H1 (cell line): ENCODE results near the gene CIC. TPM values are rescaled to one million over a fixed set of nuclear protein-coding genes. Genes with fewer than 3 reads are reported as not detected.

Experiments
- BRCA1 ChIP-seq: IDR thresholded peaks from 2 replicates; pipeline ENCODE4 v1.6.1; 2012; ENCODE audit warnings: low read depth, low read length, improper control_type of control experiment
- CBX5 ChIP-seq: fragments of 300-800, 300-1000 bp; sonication (generic); IDR thresholded peaks from 2 replicates; pipeline ENCODE4 v1.7.1; 2016; ENCODE audit warnings: antibody characterized with exemption, low read length, low read depth
- CHD2 ChIP-seq: IDR thresholded peaks from 2 replicates; pipeline ENCODE4 v1.6.1; 2012; ENCODE audit warnings: low read length, improper control_type of control experiment
- EGR1 ChIP-seq: IDR thresholded peaks from 2 replicates; pipeline ENCODE4 v1.6.1; 2011; ENCODE audit warnings: low read depth, low read length, borderline replicate concordance
- EZH2 ChIP-seq: fragments of 200-600 bp; sonication (generic); IDR thresholded peaks from 2 replicates; pipeline ENCODE4 v1.7.1; 2012; ENCODE audit warnings: low read depth, mild to moderate bottlenecking, moderate library complexity, low read length, inconsistent platforms; ENCODE audit not compliant: severe bottlenecking
- FOSL1 ChIP-seq: IDR thresholded peaks from 2 replicates; pipeline ENCODE4 v1.6.1; 2011; ENCODE audit warnings: mild to moderate bottlenecking, low read depth, low read length, moderate library complexity; ENCODE audit not compliant: insufficient read depth
- RFX5 ChIP-seq: IDR thresholded peaks from 2 replicates; pipeline ENCODE4 v1.6.1; 2011; ENCODE audit warnings: low read depth, low read length, improper control_type of control experiment, borderline replicate concordance
- SP1 ChIP-seq: IDR thresholded peaks from 2 replicates; pipeline ENCODE4 v1.6.1; 2011; ENCODE audit warnings: low read depth, low read length
- SRF ChIP-seq: IDR thresholded peaks from 2 replicates; pipeline ENCODE4 v1.6.1; 2011; ENCODE audit warnings: mild to moderate bottlenecking, low read depth, low read length, moderate library complexity
- polyA plus RNA-seq, 7 experiments: library from polyadenylated mRNA; depleted of rRNA in 3 of 7; stranded (reverse) in 5 of 7; unstranded in 2 of 7; fragments of >200 nt in 5 of 7; fragments of 200-250 nt in 2 of 7; gene quantifications; 1 replicate in 5 of 7; 2 replicates in 1 of 7; 4 replicates in 1 of 7; pipeline versions ENCODE4 v1.2.1 to v1.2.3, GENCODE V29; 2011 to 2013; ENCODE audit warnings: missing spikeins in 2 of 7, mixed read lengths in 2 of 7
- total RNA-seq: library from RNA; stranded (reverse); fragmentation: NEBNext Ultra II Directional; extraction: Animal tissue kit (Norgen Biotek cat#: 25700); gene quantifications from 2 replicates; pipeline ENCODE4 v1.2.1, GENCODE V29; 2021
- TF ChIP-seq, protein P1 (sequence below): fragments of 300-600 bp; sonication (generic); IDR thresholded peaks from 2 replicates; pipeline ENCODE4 v1.7.1; 2012; ENCODE audit warnings: low read length, moderate library complexity, mild to moderate bottlenecking, inconsistent platforms; ENCODE audit not compliant: insufficient replicate concordance

The CIC gene
- total and polyA plus RNA-seq, 2 of the 8 experiments (the other 6 are each of a cell fraction or from before 2014, with no cell fraction given): 13.2 to 43.6 TPM

DNA sequence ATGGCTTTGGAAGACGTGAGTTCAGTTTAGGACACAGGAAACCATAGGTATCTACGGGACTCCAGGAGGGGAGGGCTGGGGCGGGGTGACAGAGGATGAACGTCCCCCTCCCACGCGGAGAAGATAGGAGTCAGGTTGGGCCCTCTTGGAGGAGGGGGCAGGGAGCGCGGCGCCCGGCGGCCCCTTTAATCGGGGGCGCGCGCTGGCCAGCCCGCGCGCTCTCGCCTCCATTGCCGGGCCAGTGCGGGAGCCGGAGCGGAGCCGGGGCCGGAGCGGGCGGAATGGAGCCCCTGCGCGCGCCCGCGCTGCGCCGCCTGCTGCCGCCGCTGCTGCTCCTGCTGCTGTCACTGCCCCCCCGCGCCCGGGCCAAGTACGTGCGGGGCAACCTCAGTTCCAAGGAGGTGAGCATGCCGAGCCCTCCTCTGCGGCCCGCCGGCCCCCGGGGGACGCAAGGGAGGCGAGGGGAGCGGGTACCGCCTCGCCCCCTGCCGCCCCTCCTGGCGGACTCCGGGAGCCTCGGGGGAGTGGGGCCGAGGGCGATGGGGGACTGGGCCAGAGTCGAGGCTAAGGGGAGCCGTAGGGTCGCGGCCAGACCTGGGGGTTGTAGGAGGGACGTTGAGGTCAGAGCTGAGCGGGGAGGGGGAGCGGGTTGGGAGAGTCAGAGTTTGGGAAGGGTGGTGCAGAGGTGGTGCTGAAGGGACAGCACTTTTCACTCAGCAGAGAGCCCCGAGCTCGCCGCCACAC is 44.2 kb downstream of the CIC start, which contains the start of gene TMEM145 (continued):
- TF ChIP-seq, protein P1, sequence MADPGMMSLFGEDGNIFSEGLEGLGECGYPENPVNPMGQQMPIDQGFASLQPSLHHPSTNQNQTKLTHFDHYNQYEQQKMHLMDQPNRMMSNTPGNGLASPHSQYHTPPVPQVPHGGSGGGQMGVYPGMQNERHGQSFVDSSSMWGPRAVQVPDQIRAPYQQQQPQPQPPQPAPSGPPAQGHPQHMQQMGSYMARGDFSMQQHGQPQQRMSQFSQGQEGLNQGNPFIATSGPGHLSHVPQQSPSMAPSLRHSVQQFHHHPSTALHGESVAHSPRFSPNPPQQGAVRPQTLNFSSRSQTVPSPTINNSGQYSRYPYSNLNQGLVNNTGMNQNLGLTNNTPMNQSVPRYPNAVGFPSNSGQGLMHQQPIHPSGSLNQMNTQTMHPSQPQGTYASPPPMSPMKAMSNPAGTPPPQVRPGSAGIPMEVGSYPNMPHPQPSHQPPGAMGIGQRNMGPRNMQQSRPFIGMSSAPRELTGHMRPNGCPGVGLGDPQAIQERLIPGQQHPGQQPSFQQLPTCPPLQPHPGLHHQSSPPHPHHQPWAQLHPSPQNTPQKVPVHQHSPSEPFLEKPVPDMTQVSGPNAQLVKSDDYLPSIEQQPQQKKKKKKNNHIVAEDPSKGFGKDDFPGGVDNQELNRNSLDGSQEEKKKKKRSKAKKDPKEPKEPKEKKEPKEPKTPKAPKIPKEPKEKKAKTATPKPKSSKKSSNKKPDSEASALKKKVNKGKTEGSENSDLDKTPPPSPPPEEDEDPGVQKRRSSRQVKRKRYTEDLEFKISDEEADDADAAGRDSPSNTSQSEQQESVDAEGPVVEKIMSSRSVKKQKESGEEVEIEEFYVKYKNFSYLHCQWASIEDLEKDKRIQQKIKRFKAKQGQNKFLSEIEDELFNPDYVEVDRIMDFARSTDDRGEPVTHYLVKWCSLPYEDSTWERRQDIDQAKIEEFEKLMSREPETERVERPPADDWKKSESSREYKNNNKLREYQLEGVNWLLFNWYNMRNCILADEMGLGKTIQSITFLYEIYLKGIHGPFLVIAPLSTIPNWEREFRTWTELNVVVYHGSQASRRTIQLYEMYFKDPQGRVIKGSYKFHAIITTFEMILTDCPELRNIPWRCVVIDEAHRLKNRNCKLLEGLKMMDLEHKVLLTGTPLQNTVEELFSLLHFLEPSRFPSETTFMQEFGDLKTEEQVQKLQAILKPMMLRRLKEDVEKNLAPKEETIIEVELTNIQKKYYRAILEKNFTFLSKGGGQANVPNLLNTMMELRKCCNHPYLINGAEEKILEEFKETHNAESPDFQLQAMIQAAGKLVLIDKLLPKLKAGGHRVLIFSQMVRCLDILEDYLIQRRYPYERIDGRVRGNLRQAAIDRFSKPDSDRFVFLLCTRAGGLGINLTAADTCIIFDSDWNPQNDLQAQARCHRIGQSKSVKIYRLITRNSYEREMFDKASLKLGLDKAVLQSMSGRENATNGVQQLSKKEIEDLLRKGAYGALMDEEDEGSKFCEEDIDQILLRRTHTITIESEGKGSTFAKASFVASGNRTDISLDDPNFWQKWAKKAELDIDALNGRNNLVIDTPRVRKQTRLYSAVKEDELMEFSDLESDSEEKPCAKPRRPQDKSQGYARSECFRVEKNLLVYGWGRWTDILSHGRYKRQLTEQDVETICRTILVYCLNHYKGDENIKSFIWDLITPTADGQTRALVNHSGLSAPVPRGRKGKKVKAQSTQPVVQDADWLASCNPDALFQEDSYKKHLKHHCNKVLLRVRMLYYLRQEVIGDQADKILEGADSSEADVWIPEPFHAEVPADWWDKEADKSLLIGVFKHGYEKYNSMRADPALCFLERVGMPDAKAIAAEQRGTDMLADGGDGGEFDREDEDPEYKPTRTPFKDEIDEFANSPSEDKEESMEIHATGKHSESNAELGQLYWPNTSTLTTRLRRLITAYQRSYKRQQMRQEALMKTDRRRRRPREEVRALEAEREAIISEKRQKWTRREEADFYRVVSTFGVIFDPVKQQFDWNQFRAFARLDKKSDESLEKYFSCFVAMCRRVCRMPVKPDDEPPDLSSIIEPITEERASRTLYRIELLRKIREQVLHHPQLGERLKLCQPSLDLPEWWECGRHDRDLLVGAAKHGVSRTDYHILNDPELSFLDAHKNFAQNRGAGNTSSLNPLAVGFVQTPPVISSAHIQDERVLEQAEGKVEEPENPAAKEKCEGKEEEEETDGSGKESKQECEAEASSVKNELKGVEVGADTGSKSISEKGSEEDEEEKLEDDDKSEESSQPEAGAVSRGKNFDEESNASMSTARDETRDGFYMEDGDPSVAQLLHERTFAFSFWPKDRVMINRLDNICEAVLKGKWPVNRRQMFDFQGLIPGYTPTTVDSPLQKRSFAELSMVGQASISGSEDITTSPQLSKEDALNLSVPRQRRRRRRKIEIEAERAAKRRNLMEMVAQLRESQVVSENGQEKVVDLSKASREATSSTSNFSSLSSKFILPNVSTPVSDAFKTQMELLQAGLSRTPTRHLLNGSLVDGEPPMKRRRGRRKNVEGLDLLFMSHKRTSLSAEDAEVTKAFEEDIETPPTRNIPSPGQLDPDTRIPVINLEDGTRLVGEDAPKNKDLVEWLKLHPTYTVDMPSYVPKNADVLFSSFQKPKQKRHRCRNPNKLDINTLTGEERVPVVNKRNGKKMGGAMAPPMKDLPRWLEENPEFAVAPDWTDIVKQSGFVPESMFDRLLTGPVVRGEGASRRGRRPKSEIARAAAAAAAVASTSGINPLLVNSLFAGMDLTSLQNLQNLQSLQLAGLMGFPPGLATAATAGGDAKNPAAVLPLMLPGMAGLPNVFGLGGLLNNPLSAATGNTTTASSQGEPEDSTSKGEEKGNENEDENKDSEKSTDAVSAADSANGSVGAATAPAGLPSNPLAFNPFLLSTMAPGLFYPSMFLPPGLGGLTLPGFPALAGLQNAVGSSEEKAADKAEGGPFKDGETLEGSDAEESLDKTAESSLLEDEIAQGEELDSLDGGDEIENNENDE: no peak
- no peak for TF ChIP-seq CBX5
- TF ChIP-seq EZH2: no peak
- TF ChIP-seq EGR1: no peak
- no peak for TF ChIP-seq BRCA1
- TF ChIP-seq SP1: no peak
- no peak for TF ChIP-seq RFX5
- TF ChIP-seq FOSL1: no peak
- TF ChIP-seq CHD2: no peak
- no peak for TF ChIP-seq SRF
